Astrocyte of the cerebellum (primary cell): ENCODE data around the gene GLIS1.

ENCODE experiments used
- DNase-seq: peaks from one replicate; pipeline ENCODE4 v3.0.0-alpha.2; 2011; ENCODE audit warnings: low read depth
- H3K4me3 ChIP-seq: 2 replicates; pipeline ENCODE4 v1.5.1; 2011; ENCODE audit warnings: mild to moderate bottlenecking, low read depth, low read length, moderate library complexity
- CTCF ChIP-seq: IDR thresholded peaks from 2 replicates; pipeline ENCODE4 v1.5.1; 2012; ENCODE audit warnings: low read length, low read depth, moderate library complexity, mild to moderate bottlenecking; ENCODE audit errors: missing control alignments
- in situ Hi-C: cut with HindIII; loops from 2 replicates; pipeline ENCODE4 v1.10.0; 2017; ENCODE audit warnings: low sequenced_read_pairs

Gene GLIS1

GRCh38 chr1:53606197-53606596 is 132.8 kb downstream of the GLIS1 start:
- TF ChIP-seq CTCF: no peak
- in situ Hi-C loops: no loop called here
- no peak for DNase-seq
- no peak overlapping the region for H3K4me3 ChIP-seq

- DNase-seq: no peak
- in situ Hi-C loops: no loop called here
- TF ChIP-seq CTCF: no peak
- H3K4me3 ChIP-seq: no peak overlapping the region
These were observed 133.8 kb downstream of the GLIS1 start for GRCh38 chr1:53605181-53605580.

GRCh38 chr1:53604291-53604919 is 134.6 kb downstream of the GLIS1 start:
- TF ChIP-seq CTCF: no peak
- no peak overlapping the region for H3K4me3 ChIP-seq
- DNase-seq: peak; percentile 55
- in situ Hi-C loops: no loop called here

DNA sequence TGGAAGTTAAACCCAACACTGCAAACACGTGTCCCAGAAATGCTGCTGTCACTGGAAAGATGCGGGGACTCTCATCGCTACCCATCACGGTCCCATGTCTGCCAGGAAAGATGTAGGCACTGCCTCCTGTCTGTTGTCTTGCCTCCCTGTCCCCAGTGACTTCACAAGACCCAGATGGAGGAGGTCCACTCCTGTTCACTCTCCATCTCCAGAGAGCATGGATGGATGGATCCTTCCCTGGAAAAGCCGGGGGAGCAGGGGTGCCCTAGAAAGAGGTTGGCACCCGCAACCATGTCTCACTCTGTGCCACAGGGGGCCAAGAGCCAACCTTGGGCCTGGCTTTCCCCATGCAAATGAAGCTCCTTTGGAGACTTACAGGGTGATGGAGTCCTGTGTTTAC is 135.5 kb downstream of the GLIS1 start:
- TF ChIP-seq CTCF: no peak
- in situ Hi-C loops: no loop called here
- DNase-seq: no peak
- H3K4me3 ChIP-seq: no peak overlapping the region

DNA sequence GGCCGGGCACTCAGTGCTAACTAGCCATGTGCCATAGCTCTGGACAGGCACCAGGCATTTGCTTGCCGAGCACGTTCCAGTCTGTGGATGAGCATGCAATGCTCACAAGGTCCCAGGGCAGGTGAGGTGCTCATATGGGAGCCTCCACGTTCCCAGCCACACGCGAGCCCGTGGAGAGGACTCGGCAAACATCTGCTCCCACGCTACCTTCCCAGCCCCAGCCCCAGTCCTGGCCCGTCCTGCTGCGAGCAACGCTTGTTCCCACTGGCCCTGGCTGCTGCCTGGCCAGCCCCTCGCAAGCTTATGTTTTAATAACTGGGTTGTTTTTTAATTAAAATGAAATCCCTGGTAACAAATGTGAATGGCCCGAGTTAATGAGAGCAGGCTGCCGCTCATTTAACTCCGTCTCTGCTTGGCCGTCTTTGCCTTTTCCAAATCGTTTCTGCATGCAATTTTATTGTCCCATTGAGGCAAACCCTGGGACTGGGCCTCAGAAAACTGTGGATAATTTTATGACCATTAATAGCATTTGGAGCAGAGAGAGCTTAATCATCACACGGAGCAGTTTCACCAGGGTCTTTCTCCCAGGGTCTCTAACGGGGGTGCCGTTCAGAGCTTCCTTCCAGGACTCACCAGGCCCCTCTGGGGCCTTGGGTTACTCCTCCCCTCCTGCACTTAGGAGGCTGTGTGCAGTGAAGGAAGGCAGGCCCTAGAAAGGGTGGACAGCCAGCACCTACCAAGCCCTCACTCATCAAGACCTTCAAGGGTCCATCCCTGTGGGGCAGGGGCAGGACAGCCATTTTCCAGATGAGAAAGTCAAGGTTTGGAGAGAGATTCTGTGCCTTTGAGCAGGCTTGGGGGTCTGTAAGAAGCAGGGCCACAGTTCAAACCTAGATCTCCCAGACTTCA is 136.8 kb downstream of the GLIS1 start:
- DNase-seq: no peak
- in situ Hi-C loops: no loop called here
- no peak overlapping the region for H3K4me3 ChIP-seq
- TF ChIP-seq CTCF: no peak

GRCh38 chr1:53601031-53601745 is 137.8 kb downstream of the GLIS1 start:
- H3K4me3 ChIP-seq: no peak overlapping the region
- in situ Hi-C loops: no loop called here
- DNase-seq: no peak
- TF ChIP-seq CTCF: no peak
